Measurements from ENCODE around the gene HTR6. TPM values are rescaled to one million over a fixed set of nuclear protein-coding genes. Genes with fewer than 3 reads are reported as not detected.

The HTR6 gene
- total RNA-seq, 4 donors from 2014 or later: not detected

DNA sequence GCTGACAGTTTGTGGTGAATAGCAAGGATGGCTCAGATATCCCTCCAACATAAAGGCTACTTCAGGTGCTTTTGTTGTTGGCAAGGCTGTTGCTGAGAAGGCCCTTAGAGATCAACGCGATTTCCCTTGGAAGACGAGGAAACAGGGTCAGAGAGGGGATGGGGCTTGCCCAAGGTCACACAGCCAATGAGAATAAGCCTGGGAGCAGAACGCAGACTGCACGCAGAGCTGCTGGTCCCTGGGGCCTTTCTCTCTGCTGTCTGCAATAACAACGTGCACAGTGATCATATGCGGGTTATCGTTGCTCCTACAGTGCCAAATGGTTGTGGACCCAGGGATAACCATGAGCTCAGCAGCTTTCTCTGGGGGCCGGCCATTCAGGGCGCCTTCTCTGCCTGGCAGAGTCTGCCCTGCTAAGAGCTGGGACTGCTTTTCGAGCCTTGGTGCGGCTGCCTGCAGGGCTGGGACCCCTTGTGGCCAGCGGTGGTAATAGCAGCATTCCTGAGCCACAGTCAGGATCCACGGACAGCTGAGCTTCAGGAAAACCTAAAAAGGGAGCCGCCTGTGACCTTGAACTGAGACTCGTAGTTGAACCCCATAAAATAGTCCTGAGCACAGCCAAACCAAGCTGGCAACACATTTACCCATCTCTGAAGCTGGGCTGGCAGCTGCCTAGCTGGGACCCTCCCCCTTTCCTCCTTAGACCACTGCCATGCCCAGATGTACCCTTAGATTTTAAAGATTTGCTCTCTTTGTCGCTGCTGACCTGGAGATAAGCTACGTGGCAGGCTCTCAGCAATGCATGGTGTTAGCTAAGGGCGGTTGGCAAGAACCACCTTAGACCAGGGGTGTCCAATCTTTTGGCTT lies 39.8 kb downstream of the HTR6 start:
- intact Hi-C loops (cut with DNase I): loop anchor here (2.0 kb wide), 1 partner anchor 42 kb away; no protein-coding TSS in a partner anchor
- 42% methylated on average over 9 of the region's 19 CpGs for WGBS

DNA sequence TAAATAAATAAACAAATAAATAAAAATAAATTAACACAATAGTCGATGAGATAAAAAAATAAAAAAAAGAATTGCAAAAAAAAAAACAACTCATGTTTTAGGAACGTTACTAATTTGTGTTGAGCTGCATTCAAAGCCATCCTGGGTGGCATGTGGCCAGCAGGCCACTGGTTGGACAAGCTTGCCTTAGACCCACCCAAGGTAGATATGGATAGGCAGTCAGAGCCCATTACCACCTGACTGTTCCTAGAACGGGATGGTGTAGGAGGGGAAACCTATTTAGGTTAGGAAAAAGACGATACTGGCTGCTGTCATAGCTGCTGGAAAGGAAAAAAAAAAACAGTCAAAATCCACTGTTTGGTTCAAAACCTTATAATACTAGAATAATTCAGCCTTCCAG lies 40.8 kb downstream of the HTR6 start:
- intact Hi-C loops (cut with DNase I): loop anchor here (2.0 kb wide), 1 partner anchor 43 kb away; no protein-coding TSS in a partner anchor
- H3K27me3 ChIP-seq: no peaks in the 10 kb centered on the region
- H3K9me3 ChIP-seq: no peaks in the 10 kb centered on the region
- TF ChIP-seq POLR2AphosphoS5 (IDR thresholded peaks at IDR 0.05) (no peak), POLR2A (IDR thresholded peaks at IDR 0.05; ENCODE audit: low read depth) (no peak), EP300 (IDR thresholded peaks at IDR 0.05) (no peak)
- TF ChIP-seq, protein P1, sequence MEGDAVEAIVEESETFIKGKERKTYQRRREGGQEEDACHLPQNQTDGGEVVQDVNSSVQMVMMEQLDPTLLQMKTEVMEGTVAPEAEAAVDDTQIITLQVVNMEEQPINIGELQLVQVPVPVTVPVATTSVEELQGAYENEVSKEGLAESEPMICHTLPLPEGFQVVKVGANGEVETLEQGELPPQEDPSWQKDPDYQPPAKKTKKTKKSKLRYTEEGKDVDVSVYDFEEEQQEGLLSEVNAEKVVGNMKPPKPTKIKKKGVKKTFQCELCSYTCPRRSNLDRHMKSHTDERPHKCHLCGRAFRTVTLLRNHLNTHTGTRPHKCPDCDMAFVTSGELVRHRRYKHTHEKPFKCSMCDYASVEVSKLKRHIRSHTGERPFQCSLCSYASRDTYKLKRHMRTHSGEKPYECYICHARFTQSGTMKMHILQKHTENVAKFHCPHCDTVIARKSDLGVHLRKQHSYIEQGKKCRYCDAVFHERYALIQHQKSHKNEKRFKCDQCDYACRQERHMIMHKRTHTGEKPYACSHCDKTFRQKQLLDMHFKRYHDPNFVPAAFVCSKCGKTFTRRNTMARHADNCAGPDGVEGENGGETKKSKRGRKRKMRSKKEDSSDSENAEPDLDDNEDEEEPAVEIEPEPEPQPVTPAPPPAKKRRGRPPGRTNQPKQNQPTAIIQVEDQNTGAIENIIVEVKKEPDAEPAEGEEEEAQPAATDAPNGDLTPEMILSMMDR (IDR thresholded peaks at IDR 0.05): no peak
- no peak overlapping the region for H3K4me3 ChIP-seq
- DNase-seq (ENCODE audit: extremely low spot score): no peak
- WGBS: 83% methylated on average over 4 of the region's 4 CpGs
- peaks cover 8 to 29% (median 22%) of the 10 kb centered on the region in 4 donors for H3K4me1 ChIP-seq
- no peak overlapping the region for H3K27ac ChIP-seq (replicated peaks in 1 of 4)
- peaks cover 0 to 13% (median 5%) of the 10 kb centered on the region in 4 donors for H3K36me3 ChIP-seq

More for the DNA sequence above, 39.8 kb downstream of the HTR6 start:
- H3K27me3 ChIP-seq: no peaks in the 10 kb centered on the region
- H3K9me3 ChIP-seq: no peaks in the 10 kb centered on the region
- no peak overlapping the region for H3K27ac ChIP-seq (replicated peaks in 1 of 4)
- no peak overlapping the region for H3K4me3 ChIP-seq
- TF ChIP-seq POLR2A (IDR thresholded peaks at IDR 0.05; ENCODE audit: low read depth): no peak
- no peak for TF ChIP-seq POLR2AphosphoS5 (IDR thresholded peaks at IDR 0.05)
- TF ChIP-seq EP300 (IDR thresholded peaks at IDR 0.05): no peak
- TF ChIP-seq, protein P1 (IDR thresholded peaks at IDR 0.05): peak; percentile 86 to 96 (median 88)
- H3K4me1 ChIP-seq: peaks cover 8 to 29% (median 22%) of the 10 kb centered on the region in 4 donors
- H3K36me3 ChIP-seq: peaks cover 6 to 23% (median 14%) of the 10 kb centered on the region in 4 donors
- DNase-seq (ENCODE audit: extremely low spot score): no peak

DNA sequence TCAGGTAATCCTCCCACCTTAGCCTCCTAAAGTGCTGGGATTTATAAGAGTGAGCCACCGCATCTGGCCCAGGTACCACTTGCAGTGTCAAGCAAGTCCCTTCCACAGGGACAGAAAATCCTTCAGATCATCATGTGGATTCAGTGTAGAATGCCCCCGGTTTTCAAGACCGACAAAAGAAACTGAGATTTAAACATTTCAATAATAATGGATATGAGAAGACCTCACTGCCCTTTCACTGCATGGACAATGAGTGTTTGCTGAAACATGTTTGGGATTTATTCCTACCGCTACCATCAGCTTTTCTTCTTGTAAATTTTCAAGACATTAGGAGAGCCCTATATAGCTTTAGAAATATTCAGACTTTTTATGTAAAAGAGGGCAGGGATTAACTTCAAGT lies 41.5 kb downstream of the HTR6 start:
- Histone ChIP-seq H3K4me1 (peaks cover 8 to 29% (median 22%) of the 10 kb centered on the region in 4 donors), H3K9me3 (no peaks in the 10 kb centered on the region), H3K27ac (replicated peaks in 1 of 4) (peak overlapping the region in 2 of 4 donors; percentile 5 to 18), H3K4me3 (no peak overlapping the region), H3K27me3 (no peaks in the 10 kb centered on the region), H3K36me3 (peaks cover 0 to 9% (median 0%) of the 10 kb centered on the region in 4 donors)
- no peak for DNase-seq (ENCODE audit: extremely low spot score)
- WGBS: 66% methylated on average over 4 of the region's 4 CpGs
- TF ChIP-seq POLR2A (IDR thresholded peaks at IDR 0.05; ENCODE audit: low read depth) (no peak), POLR2AphosphoS5 (IDR thresholded peaks at IDR 0.05) (no peak), EP300 (IDR thresholded peaks at IDR 0.05) (no peak)
- TF ChIP-seq, protein P1 (IDR thresholded peaks at IDR 0.05): no peak
- intact Hi-C loops (cut with DNase I): no loop called here

DNA sequence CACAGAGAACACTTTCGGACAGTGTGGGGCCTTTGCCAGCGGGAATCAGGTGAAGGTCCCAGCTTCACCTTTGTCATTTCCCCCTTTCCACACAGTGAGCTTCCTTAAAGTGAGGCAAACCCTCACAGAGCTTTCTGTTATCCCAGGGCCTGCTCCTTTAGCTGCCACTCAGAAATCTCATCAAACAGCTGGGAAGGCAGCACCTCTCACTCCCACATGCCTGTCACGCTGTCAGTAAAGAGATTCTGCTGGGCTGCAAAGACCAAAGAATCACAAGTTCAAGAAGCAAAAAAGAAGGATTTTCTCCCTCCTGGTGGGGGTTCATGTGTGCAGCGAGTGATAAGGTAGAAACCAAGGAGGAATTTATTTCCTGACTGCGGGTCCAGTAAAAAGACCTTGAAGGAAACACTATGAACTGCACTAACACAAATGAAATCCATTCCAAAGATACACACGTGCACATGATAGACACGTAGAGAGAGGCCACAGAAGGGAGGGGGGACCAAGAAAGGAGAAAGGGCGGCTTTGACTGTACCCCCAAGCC lies 44.0 kb downstream of the HTR6 start:
- no peak overlapping the region for H3K27ac ChIP-seq (replicated peaks in 1 of 4)
- WGBS: 88% methylated on average over 8 of the region's 8 CpGs
- H3K4me1 ChIP-seq: peaks cover 8 to 29% (median 22%) of the 10 kb centered on the region in 4 donors
- intact Hi-C loops (cut with DNase I): no loop called here
- H3K36me3 ChIP-seq: peaks cover 0 to 22% (median 7%) of the 10 kb centered on the region in 4 donors
- no peaks in the 10 kb centered on the region for H3K9me3 ChIP-seq
- no peak for DNase-seq (ENCODE audit: extremely low spot score)
- no peak overlapping the region for H3K4me3 ChIP-seq
- TF ChIP-seq, protein P1 (IDR thresholded peaks at IDR 0.05): no peak
- TF ChIP-seq EP300 (IDR thresholded peaks at IDR 0.05) (no peak), POLR2AphosphoS5 (IDR thresholded peaks at IDR 0.05) (no peak), POLR2A (IDR thresholded peaks at IDR 0.05; ENCODE audit: low read depth) (no peak)
- H3K27me3 ChIP-seq: no peaks in the 10 kb centered on the region

Data from esophagus muscularis mucosa (tissue), 4 donors.